GM12878 (cell line): ENCODE data around the gene MEX3C. TPM values are rescaled to one million over a fixed set of nuclear protein-coding genes. Genes with fewer than 3 reads are reported as not detected.
A peak's percentile ranks its signal among the peaks of the same experiment; 100 is the strongest.

Experiments
- ESRRA ChIP-seq: IDR thresholded peaks from 2 replicates; pipeline ENCODE4 v1.6.1; 2012; ENCODE audit warnings: mild to moderate bottlenecking, low read length, improper control_type of control experiment
- EZH2 ChIP-seq: IDR thresholded peaks from 2 replicates; pipeline ENCODE4 v1.6.1; 2012; ENCODE audit warnings: low read depth, mild to moderate bottlenecking, control low read depth, inconsistent platforms, low read length, borderline replicate concordance; ENCODE audit not compliant: control insufficient read depth
- GATAD2B ChIP-seq: fragments of 450-650 bp; conservative IDR thresholded peaks from 2 replicates; pipeline ENCODE4 v1.6.1; 2017; ENCODE audit warnings: low read depth, mild to moderate bottlenecking, moderate library complexity
- JUNB ChIP-seq: IDR thresholded peaks from 2 replicates; pipeline ENCODE4 v1.6.1; 2016; ENCODE audit warnings: antibody characterized with exemption, mild to moderate bottlenecking
- JUND ChIP-seq: IDR thresholded peaks from 2 replicates; pipeline ENCODE4 v1.6.1; 2012; ENCODE audit warnings: low read depth, mild to moderate bottlenecking, low read length, improper control_type of control experiment, moderate library complexity
- SMAD5 ChIP-seq: IDR thresholded peaks from 2 replicates; pipeline ENCODE4 v1.6.1; 2016; ENCODE audit warnings: antibody characterized with exemption, low read depth
- TARDBP ChIP-seq: IDR thresholded peaks from 2 replicates; pipeline ENCODE4 v1.6.1; 2016; ENCODE audit warnings: borderline replicate concordance
- YY1 ChIP-seq: IDR thresholded peaks from 2 replicates; pipeline ENCODE4 v1.6.1; 2011; ENCODE audit warnings: low read depth, mild to moderate bottlenecking, low read length
- ZNF622 ChIP-seq: fragments of 450-650 bp; IDR thresholded peaks from 2 replicates; pipeline ENCODE4 v1.6.1; 2017; ENCODE audit warnings: mild to moderate bottlenecking, inconsistent platforms
- polyA plus RNA-seq, 11 experiments: library from polyadenylated mRNA; depleted of rRNA in 4 of 11; unstranded in 6 of 11; stranded (reverse) in 5 of 11; fragments of >200 nt; fragmentation: Nextera tagmentation in 4 of 11; fragmentation: Illumina TruSeq in 1 of 11; extraction: Ambion mirVana in 4 of 11; extraction: Trizol in 1 of 11; gene quantifications; 1 replicate in 1 of 11; 2 replicates in 10 of 11; pipeline versions ENCODE4 v1.2.1 to v1.2.3, GENCODE V29; 2011 to 2016; ENCODE audit warnings: inconsistent platforms in 2 of 11, missing spikeins in 2 of 11, low read depth in 1 of 11
- total RNA-seq, 4 experiments: library from RNA; depleted of rRNA in 3 of 4; stranded (reverse); fragments of >200 nt in 3 of 4; fragmentation: Illumina TruSeq in 1 of 4; extraction: Trizol in 1 of 4; gene quantifications; 2 replicates each; pipeline versions ENCODE4 v1.2.1 to v1.2.3, GENCODE V29; 2013 to 2021
- TF ChIP-seq, protein P1 (sequence below): fragments of 450-650 bp; IDR thresholded peaks from 2 replicates; pipeline ENCODE4 v1.6.1; 2017; ENCODE audit warnings: low read depth, mild to moderate bottlenecking, moderate library complexity
- TF ChIP-seq, protein P2 (sequence below): fragments of 450-650 bp; IDR thresholded peaks from 2 replicates; pipeline ENCODE4 v1.6.1; 2016; ENCODE audit warnings: mild to moderate bottlenecking

The MEX3C gene
- total and polyA plus RNA-seq, 10 of the 15 experiments (the other 5 are each of a cell fraction or from before 2014, with no cell fraction given), result 6.7 to 48.8 (median 21.3) TPM

DNA sequence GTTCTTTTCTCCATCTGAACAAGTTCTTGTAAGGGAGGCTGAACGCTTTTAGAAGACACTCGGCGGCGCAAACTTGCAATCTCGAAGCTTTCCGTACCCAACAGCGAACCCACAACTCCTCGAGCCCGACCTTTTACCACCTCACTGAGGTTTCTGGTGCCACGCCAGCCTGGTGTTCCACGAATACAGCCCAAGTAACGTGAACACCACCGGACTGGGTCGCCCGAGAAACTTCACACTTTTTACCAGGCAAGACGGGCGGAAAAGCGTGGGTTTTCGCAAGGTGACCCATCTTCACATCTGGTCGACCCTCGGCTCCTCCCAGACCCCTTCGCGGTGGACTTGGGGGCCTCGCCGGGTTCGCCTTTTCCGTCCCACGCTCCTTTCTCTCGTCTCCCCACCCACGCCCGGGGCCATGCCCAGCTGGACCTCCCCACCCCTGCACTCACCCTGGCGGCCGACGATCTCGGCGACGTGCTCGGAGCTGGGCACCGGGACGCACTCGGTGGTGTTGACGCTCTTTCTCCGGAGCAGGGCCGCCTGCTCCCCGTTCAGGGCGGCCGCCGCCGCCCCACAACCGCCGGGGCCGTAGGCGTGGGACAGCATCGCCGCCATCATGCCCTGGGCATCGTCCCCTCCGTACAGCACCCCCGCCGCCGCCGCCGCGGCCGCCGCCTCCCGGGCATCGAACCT is 1.2 kb downstream of the MEX3C start (continued):
- TF ChIP-seq EZH2 (no peak), JUND (no peak), YY1 (peak; percentile 78), TARDBP (no peak), SMAD5 (no peak), GATAD2B (0 out of 2 replicates have a peak, but pooled peaks have one; percentile 73), ZNF622 (no peak), JUNB (no peak), ESRRA (no peak)
- TF ChIP-seq, protein P1, sequence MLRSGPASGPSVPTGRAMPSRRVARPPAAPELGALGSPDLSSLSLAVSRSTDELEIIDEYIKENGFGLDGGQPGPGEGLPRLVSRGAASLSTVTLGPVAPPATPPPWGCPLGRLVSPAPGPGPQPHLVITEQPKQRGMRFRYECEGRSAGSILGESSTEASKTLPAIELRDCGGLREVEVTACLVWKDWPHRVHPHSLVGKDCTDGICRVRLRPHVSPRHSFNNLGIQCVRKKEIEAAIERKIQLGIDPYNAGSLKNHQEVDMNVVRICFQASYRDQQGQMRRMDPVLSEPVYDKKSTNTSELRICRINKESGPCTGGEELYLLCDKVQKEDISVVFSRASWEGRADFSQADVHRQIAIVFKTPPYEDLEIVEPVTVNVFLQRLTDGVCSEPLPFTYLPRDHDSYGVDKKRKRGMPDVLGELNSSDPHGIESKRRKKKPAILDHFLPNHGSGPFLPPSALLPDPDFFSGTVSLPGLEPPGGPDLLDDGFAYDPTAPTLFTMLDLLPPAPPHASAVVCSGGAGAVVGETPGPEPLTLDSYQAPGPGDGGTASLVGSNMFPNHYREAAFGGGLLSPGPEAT, result no peak
- TF ChIP-seq, protein P2, sequence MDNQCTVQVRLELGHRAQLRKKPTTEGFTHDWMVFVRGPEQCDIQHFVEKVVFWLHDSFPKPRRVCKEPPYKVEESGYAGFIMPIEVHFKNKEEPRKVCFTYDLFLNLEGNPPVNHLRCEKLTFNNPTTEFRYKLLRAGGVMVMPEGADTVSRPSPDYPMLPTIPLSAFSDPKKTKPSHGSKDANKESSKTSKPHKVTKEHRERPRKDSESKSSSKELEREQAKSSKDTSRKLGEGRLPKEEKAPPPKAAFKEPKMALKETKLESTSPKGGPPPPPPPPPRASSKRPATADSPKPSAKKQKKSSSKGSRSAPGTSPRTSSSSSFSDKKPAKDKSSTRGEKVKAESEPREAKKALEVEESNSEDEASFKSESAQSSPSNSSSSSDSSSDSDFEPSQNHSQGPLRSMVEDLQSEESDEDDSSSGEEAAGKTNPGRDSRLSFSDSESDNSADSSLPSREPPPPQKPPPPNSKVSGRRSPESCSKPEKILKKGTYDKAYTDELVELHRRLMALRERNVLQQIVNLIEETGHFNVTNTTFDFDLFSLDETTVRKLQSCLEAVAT, result peak; percentile 43; the same call in 1 of the 2 replicates
